ENCODE results near the gene MYO1D.
"Not testable (repeated sequence)": the region's sequence is repeated elsewhere in the genome, so short reads cannot be mapped to it uniquely, and the experiment has no call there.

MYO1D gene

GRCh38 chr17:32907583-32907982 lies 30.7 kb upstream of the MYO1D start:
- TF ChIP-seq ZNF274 (IDR thresholded peaks at IDR 0.05; ENCODE audit: low read depth, low read length) = no peak

GRCh38 chr17:32904891-32905290 lies 28.0 kb upstream of the MYO1D start:
- no peak overlapping the region for H3K4me3 ChIP-seq (ENCODE audit: low read length)
- no peak for TF ChIP-seq ZNF274 (IDR thresholded peaks at IDR 0.05; ENCODE audit: low read depth, low read length)

More at GRCh38 chr17:32907583-32907982, 30.7 kb upstream of the MYO1D start:
- no peak overlapping the region for H3K4me3 ChIP-seq (ENCODE audit: low read length)

GRCh38 chr17:32903774-32904673 lies 27.1 kb upstream of the MYO1D start:
- H3K4me3 ChIP-seq (ENCODE audit: low read length) = no peak overlapping the region
- TF ChIP-seq ZNF274 (IDR thresholded peaks at IDR 0.05; ENCODE audit: low read depth, low read length) = no peak

GRCh38 chr17:32901743-32902142 lies 24.8 kb upstream of the MYO1D start:
- no peak overlapping the region for H3K4me3 ChIP-seq (ENCODE audit: low read length)
- TF ChIP-seq ZNF274 (IDR thresholded peaks at IDR 0.05; ENCODE audit: low read depth, low read length) = no peak

- no peak for TF ChIP-seq ZNF274 (IDR thresholded peaks at IDR 0.05; ENCODE audit: low read depth, low read length)
- H3K4me3 ChIP-seq (ENCODE audit: low read length) = no peak overlapping the region
Observed at GRCh38 chr17:32899236-32900013, 22.5 kb upstream of the MYO1D start.

- no peak for TF ChIP-seq ZNF274 (IDR thresholded peaks at IDR 0.05; ENCODE audit: low read depth, low read length)
- no peak overlapping the region for H3K4me3 ChIP-seq (ENCODE audit: low read length)
Observed at GRCh38 chr17:32896647-32897258, 19.8 kb upstream of the MYO1D start.

- no peak overlapping the region for H3K4me3 ChIP-seq (ENCODE audit: low read length)
- no peak for TF ChIP-seq ZNF274 (IDR thresholded peaks at IDR 0.05; ENCODE audit: low read depth, low read length)
Observed at GRCh38 chr17:32894245-32894644, 17.3 kb upstream of the MYO1D start.

GRCh38 chr17:32887410-32887809 lies 10.5 kb upstream of the MYO1D start:
- not testable (repeated sequence) for H3K4me3 ChIP-seq (ENCODE audit: low read length)

- not testable (repeated sequence) for H3K4me3 ChIP-seq (ENCODE audit: low read length)
Observed at GRCh38 chr17:32886951-32887350, 10.0 kb upstream of the MYO1D start.

- H3K4me3 ChIP-seq (ENCODE audit: low read length) = no peak overlapping the region
- TF ChIP-seq ZNF274 (IDR thresholded peaks at IDR 0.05; ENCODE audit: low read depth, low read length) = no peak
Observed at GRCh38 chr17:32882734-32883133, 5.8 kb upstream of the MYO1D start.

- H3K4me3 ChIP-seq (ENCODE audit: low read length) = no peak overlapping the region
- TF ChIP-seq ZNF274 (IDR thresholded peaks at IDR 0.05; ENCODE audit: low read depth, low read length) = no peak
Observed at GRCh38 chr17:32882029-32882428, 5.1 kb upstream of the MYO1D start.

GRCh38 chr17:32880671-32881453 lies 3.9 kb upstream of the MYO1D start:
- no peak overlapping the region for H3K4me3 ChIP-seq (ENCODE audit: low read length)
- TF ChIP-seq ZNF274 (IDR thresholded peaks at IDR 0.05; ENCODE audit: low read depth, low read length) = no peak

- TF ChIP-seq ZNF274 (IDR thresholded peaks at IDR 0.05; ENCODE audit: low read depth, low read length) = no peak
- H3K4me3 ChIP-seq (ENCODE audit: low read length) = no peak overlapping the region
Observed at GRCh38 chr17:32879134-32879533, 2.2 kb upstream of the MYO1D start.

- no peak for TF ChIP-seq ZNF274 (IDR thresholded peaks at IDR 0.05; ENCODE audit: low read depth, low read length)
- H3K4me3 ChIP-seq (ENCODE audit: low read length) = no peak overlapping the region
Observed at GRCh38 chr17:32878211-32878610, 1.3 kb upstream of the MYO1D start.
